Brain microvascular endothelial cell (primary cell): ENCODE data around the gene STEAP2.

Experiments
- DNase-seq: peaks from one replicate; pipeline ENCODE4 v3.0.0-alpha.2; 2020
- H3K27ac ChIP-seq: fragments of 250-450 bp; sonication (Bioruptor Pico); 2 replicates; pipeline ENCODE4 v1.5.1; 2020; ENCODE audit warnings: mild to moderate bottlenecking, moderate library complexity
- H3K27me3 ChIP-seq: fragments of 250-450 bp; sonication (Bioruptor Pico); replicated peaks from 2 replicates; pipeline ENCODE4 v1.5.1; 2020; ENCODE audit warnings: mild to moderate bottlenecking
- H3K36me3 ChIP-seq: fragments of 250-450 bp; sonication (Bioruptor Pico); replicated peaks from 2 replicates; pipeline ENCODE4 v1.5.1; 2020; ENCODE audit warnings: mild to moderate bottlenecking
- H3K4me3 ChIP-seq: 2 replicates; pipeline ENCODE4 v1.5.1; 2011; ENCODE audit warnings: low read depth, mild to moderate bottlenecking, control low read depth, low read length, moderate library complexity
- in situ Hi-C: cut with HindIII; loops from 2 replicates; pipeline ENCODE4 v1.10.0; 2017; ENCODE audit warnings: low sequenced_read_pairs, low pct_ligation_motif_present
- TF ChIP-seq, protein P1 (sequence below): IDR thresholded peaks from 2 replicates; pipeline ENCODE4 v1.5.1; 2011; ENCODE audit warnings: low read depth, mild to moderate bottlenecking, moderate library complexity, low read length, control low read depth, inconsistent platforms; ENCODE audit errors: missing control alignments

Gene STEAP2

DNA sequence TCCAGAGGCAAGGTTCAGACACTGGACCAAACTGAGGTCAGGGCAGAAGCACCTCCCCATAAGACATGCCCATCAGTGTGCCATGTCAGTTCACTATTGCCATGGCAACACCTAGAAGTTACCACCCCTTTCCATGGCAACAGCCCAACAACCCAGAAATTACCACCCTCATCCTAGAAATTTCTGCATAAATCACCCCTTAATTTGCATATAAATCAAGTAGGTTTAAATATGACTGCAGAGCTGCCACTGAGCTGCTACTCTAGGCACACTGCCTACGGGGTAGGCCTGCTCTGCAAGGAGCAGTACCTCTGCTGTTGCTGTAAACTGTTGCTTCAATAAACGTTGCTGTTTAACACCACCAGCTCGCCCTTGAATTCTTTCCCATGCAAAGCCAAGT, 12.7 kb downstream of the STEAP2 start:
- in situ Hi-C loops = no loop called here
- DNase-seq = no peak
- TF ChIP-seq, protein P1, sequence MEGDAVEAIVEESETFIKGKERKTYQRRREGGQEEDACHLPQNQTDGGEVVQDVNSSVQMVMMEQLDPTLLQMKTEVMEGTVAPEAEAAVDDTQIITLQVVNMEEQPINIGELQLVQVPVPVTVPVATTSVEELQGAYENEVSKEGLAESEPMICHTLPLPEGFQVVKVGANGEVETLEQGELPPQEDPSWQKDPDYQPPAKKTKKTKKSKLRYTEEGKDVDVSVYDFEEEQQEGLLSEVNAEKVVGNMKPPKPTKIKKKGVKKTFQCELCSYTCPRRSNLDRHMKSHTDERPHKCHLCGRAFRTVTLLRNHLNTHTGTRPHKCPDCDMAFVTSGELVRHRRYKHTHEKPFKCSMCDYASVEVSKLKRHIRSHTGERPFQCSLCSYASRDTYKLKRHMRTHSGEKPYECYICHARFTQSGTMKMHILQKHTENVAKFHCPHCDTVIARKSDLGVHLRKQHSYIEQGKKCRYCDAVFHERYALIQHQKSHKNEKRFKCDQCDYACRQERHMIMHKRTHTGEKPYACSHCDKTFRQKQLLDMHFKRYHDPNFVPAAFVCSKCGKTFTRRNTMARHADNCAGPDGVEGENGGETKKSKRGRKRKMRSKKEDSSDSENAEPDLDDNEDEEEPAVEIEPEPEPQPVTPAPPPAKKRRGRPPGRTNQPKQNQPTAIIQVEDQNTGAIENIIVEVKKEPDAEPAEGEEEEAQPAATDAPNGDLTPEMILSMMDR = no peak
- Histone ChIP-seq H3K4me3 (no peak overlapping the region), H3K27ac (no peak overlapping the region), H3K36me3 (no peaks in the 10 kb centered on the region), H3K27me3 (no peaks in the 10 kb centered on the region)

DNA sequence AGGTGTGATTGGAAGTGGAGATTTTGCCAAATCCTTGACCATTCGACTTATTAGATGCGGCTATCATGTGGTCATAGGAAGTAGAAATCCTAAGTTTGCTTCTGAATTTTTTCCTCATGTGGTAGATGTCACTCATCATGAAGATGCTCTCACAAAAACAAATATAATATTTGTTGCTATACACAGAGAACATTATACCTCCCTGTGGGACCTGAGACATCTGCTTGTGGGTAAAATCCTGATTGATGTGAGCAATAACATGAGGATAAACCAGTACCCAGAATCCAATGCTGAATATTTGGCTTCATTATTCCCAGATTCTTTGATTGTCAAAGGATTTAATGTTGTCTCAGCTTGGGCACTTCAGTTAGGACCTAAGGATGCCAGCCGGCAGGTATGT, 13.6 kb downstream of the STEAP2 start:
- Histone ChIP-seq H3K27me3 (no peaks in the 10 kb centered on the region), H3K36me3 (no peaks in the 10 kb centered on the region), H3K27ac (no peak overlapping the region), H3K4me3 (no peak overlapping the region)
- TF ChIP-seq, protein P1 = no peak
- in situ Hi-C loops = no loop called here
- DNase-seq = no peak

DNA sequence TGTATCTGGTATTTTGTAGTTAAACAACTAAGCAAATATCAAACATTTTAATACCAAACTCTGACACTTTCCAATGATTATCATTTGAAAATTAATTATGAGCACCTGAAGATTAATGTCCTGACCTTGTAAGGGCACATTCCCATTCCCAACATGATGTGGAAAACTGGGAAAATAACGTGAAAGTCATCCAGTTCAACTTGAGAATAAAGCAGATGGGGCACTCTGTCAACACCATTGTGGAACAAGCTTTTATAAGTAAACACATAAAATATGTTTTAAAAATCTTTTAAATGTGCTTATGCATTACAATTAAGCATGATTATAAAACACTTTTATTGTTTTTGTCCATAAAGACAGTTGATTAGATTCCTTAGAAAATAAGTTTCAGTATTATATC, 14.1 kb downstream of the STEAP2 start:
- no peaks in the 10 kb centered on the region for H3K36me3 ChIP-seq
- no peaks in the 10 kb centered on the region for H3K27me3 ChIP-seq
- DNase-seq = no peak
- in situ Hi-C loops = no loop called here
- H3K27ac ChIP-seq = no peak overlapping the region
- TF ChIP-seq, protein P1 = no peak
- H3K4me3 ChIP-seq = no peak overlapping the region

DNA sequence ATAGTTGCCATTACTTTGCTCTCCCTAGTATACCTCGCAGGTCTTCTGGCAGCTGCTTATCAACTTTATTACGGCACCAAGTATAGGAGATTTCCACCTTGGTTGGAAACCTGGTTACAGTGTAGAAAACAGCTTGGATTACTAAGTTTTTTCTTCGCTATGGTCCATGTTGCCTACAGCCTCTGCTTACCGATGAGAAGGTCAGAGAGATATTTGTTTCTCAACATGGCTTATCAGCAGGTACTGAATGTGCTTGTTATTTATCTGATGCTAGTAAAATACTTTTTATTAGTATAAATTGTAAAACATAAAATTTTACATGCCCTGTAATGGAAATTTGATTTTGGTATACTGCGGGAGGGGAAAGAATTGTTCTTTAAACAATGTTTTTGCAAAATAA, 15.7 kb downstream of the STEAP2 start:
- in situ Hi-C loops = no loop called here
- no peaks in the 10 kb centered on the region for H3K27me3 ChIP-seq
- DNase-seq = no peak
- H3K36me3 ChIP-seq = no peaks in the 10 kb centered on the region
- TF ChIP-seq, protein P1 = no peak
- H3K27ac ChIP-seq = no peak overlapping the region
- H3K4me3 ChIP-seq = no peak overlapping the region

DNA sequence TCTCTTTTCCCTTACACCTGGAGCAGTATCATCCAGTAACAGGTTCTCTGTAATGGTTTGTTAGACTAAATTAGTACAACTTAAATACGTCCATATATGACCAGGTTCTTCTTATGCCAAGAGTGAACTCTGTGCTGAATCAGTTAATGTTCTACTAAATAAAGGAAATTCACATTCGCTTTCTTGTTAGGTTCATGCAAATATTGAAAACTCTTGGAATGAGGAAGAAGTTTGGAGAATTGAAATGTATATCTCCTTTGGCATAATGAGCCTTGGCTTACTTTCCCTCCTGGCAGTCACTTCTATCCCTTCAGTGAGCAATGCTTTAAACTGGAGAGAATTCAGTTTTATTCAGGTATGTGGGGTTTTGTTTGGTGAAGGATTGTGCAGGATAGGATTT, 18.1 kb downstream of the STEAP2 start:
- H3K36me3 ChIP-seq = no peaks in the 10 kb centered on the region
- no peak overlapping the region for H3K4me3 ChIP-seq
- TF ChIP-seq, protein P1 = no peak
- H3K27ac ChIP-seq = no peak overlapping the region
- no peaks in the 10 kb centered on the region for H3K27me3 ChIP-seq
- DNase-seq = no peak
- in situ Hi-C loops = no loop called here

DNA sequence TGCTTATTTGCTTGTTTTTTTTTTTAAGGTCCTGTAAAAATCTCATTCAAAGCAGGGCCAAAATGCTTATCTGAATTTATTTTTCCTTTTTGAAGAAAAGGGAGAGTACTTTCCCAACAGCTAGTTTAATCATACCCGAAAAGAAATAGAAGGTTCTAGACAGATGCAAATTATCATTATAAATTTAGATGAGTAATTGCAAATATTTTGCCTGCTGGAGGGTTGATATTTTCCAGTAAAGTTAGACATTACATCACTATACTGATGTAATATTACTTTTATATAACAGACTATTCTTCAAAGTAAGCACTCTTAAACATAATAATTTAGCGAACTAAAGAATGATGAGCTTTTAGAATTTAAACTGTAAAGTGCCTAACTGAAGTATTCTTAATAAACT, 19.3 kb downstream of the STEAP2 start:
- Histone ChIP-seq H3K4me3 (no peak overlapping the region), H3K36me3 (no peaks in the 10 kb centered on the region), H3K27me3 (no peaks in the 10 kb centered on the region), H3K27ac (no peak overlapping the region)
- TF ChIP-seq, protein P1 = no peak
- in situ Hi-C loops = no loop called here
- no peak for DNase-seq
